ENCODE measurements around the gene DDX6.
A peak's percentile ranks its signal among the peaks of the same experiment; 100 is the strongest.
"Not testable (repeated sequence)": the region's sequence is repeated elsewhere in the genome, so short reads cannot be mapped to it uniquely, and the experiment has no call there.

DNA sequence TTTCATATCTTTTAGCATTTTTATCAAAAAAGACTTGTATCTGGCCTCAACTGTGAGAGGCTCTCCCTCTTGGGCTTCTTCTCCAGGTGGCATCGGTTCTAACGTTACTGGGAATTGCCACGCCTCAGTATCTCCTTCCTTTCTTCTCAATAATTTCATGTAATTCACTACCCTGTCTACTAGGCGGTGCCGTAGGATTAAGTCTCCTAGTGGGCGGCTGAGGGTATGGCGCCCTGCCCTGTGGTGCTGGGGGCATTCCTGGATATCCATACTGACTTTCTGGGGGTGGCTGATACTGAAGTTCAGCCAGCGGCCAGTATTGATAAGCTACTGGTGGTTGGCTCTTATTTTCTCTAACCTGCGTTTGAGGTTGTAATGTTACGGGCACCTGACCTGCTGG, 62.9 kb downstream of the DDX6 start:
- peak; percentile 45 for TF ChIP-seq CTCF (IDR thresholded peaks at IDR 0.05)
- not testable (repeated sequence) for TF ChIP-seq EZH2, EZH2phosphoT487 (IDR thresholded peaks at IDR 0.05)

Measured in neural progenitor cell (in vitro differentiated cells).